Head of caudate nucleus (tissue), 42 donors: ENCODE data around the gene KCNAB1.

Experiments used
- DNase-seq, 42 donors: peaks; one replicate each; pipeline versions ENCODE4 v3.0.0 to v3.0.0-alpha.2; 2020 to 2021; ENCODE audit warnings: mixed read lengths in 7 of 42
- intact Hi-C: fragments of 100-400 bp; cut with DNase I; formaldehyde crosslinking; loops from one replicate; pipeline ENCODE4 v1.15.0; 2022

KCNAB1 gene

GRCh38 chr3:156334841-156335545 is 214.6 kb downstream of the KCNAB1 start:
- intact Hi-C loops = no loop called here
- no peak for DNase-seq

GRCh38 chr3:156339491-156339890 is 219.1 kb downstream of the KCNAB1 start:
- DNase-seq = no peak
- intact Hi-C loops = no loop called here

- intact Hi-C loops = no loop called here
- peak in 16 of 42 donors; percentile 17 to 67 (median 32) for DNase-seq
Observed at GRCh38 chr3:156341332-156341731, 221.0 kb downstream of the KCNAB1 start.

- intact Hi-C loops = no loop called here
Observed at GRCh38 chr3:156341831-156342416, 221.5 kb downstream of the KCNAB1 start.

GRCh38 chr3:156344215-156344614 is 223.8 kb downstream of the KCNAB1 start:
- no peak for DNase-seq
- intact Hi-C loops = no loop called here

More at GRCh38 chr3:156341831-156342416, 221.5 kb downstream of the KCNAB1 start:
- peak in 8 of 42 donors; percentile 16 to 72 (median 46) for DNase-seq

GRCh38 chr3:156349111-156349510 is 228.7 kb downstream of the KCNAB1 start:
- intact Hi-C loops = no loop called here
- no peak for DNase-seq

GRCh38 chr3:156349978-156350377 is 229.6 kb downstream of the KCNAB1 start:
- DNase-seq = no peak
- intact Hi-C loops = no loop called here

- DNase-seq = no peak
- intact Hi-C loops = no loop called here
Observed at GRCh38 chr3:156350781-156351180, 230.4 kb downstream of the KCNAB1 start.

GRCh38 chr3:156351783-156352182 is 231.4 kb downstream of the KCNAB1 start:
- intact Hi-C loops = no loop called here
- no peak for DNase-seq

GRCh38 chr3:156352728-156353127 is 232.3 kb downstream of the KCNAB1 start:
- peak in 5 of 42 donors; percentile 25 to 51 (median 31) for DNase-seq
- intact Hi-C loops = no loop called here

GRCh38 chr3:156353563-156353962 is 233.2 kb downstream of the KCNAB1 start:
- no peak for DNase-seq
- intact Hi-C loops = no loop called here

- no peak for DNase-seq
Observed at GRCh38 chr3:156356537-156357363, 236.4 kb downstream of the KCNAB1 start.

GRCh38 chr3:156358232-156358631 is 237.9 kb downstream of the KCNAB1 start:
- intact Hi-C loops = no loop called here
- no peak for DNase-seq

More at GRCh38 chr3:156356537-156357363, 236.4 kb downstream of the KCNAB1 start:
- intact Hi-C loops = no loop called here

GRCh38 chr3:156359368-156359767 is 239.0 kb downstream of the KCNAB1 start:
- intact Hi-C loops = no loop called here
- no peak for DNase-seq

- intact Hi-C loops = no loop called here
- DNase-seq = no peak
Observed at GRCh38 chr3:156360083-156360482, 239.7 kb downstream of the KCNAB1 start.

- intact Hi-C loops = no loop called here
- no peak for DNase-seq
Observed at GRCh38 chr3:156360963-156361362, 240.6 kb downstream of the KCNAB1 start.

GRCh38 chr3:156366559-156366958 is 246.2 kb downstream of the KCNAB1 start:
- intact Hi-C loops = no loop called here

GRCh38 chr3:156368189-156368588 is 247.8 kb downstream of the KCNAB1 start:
- intact Hi-C loops = no loop called here

More at GRCh38 chr3:156366559-156366958, 246.2 kb downstream of the KCNAB1 start:
- DNase-seq = no peak

GRCh38 chr3:156371701-156372100 is 251.3 kb downstream of the KCNAB1 start:
- no peak for DNase-seq
- intact Hi-C loops = no loop called here

More at GRCh38 chr3:156368189-156368588, 247.8 kb downstream of the KCNAB1 start:
- no peak for DNase-seq

- peak in 1 of 42 donors; percentile 35 for DNase-seq
- intact Hi-C loops = no loop called here
Observed at GRCh38 chr3:156373095-156373494, 252.7 kb downstream of the KCNAB1 start.
